A673 (cell line): Measurements from ENCODE around the gene MRPL20.

Experiments used
- CTCF ChIP-seq: fragments of 300-800, 200-600 bp; sonication (generic); conservative IDR thresholded peaks from 2 replicates; pipeline ENCODE4 v1.5.1; 2017; ENCODE audit warnings: low read depth, mild to moderate bottlenecking, antibody characterized with exemption, low read length, moderate library complexity, mixed read lengths
- EZH2 ChIP-seq: fragments of 200-600 bp; sonication (generic); IDR thresholded peaks from 2 replicates; pipeline ENCODE4 v1.6.1; 2017; ENCODE audit warnings: borderline replicate concordance, low read depth, mild to moderate bottlenecking, mixed read lengths, antibody characterized with exemption, low read length; ENCODE audit not compliant: poor library complexity, severe bottlenecking

GRCh38 chr1:1435106-1435903 is 28.2 kb upstream of the MRPL20 start, which contains the start of gene VWA1:
- no peak for TF ChIP-seq CTCF
- TF ChIP-seq EZH2, result no peak
